HEK293 (cell line): ENCODE measurements around the gene ZFPM1.

Experiments
- CTCF ChIP-seq: fragments of 450-650 bp; formaldehyde crosslinking; IDR thresholded peaks from 2 replicates; pipeline ENCODE4 v1.5.1; 2016; ENCODE audit warnings: missing biosample characterization, missing genetic modification characterization
- KLF9 ChIP-seq: fragments of 450-650 bp; formaldehyde crosslinking; IDR thresholded peaks from 2 replicates; pipeline ENCODE4 v1.5.1; 2016; ENCODE audit warnings: missing biosample characterization, missing genetic modification characterization, low read depth
- PRDM2 ChIP-seq: fragments of 450-650 bp; formaldehyde crosslinking; IDR thresholded peaks from 2 replicates; pipeline ENCODE4 v1.5.1; 2016; ENCODE audit warnings: missing biosample characterization, missing genetic modification characterization, borderline replicate concordance
- REST ChIP-seq: fragments of 450-650 bp; formaldehyde crosslinking; IDR thresholded peaks from 2 replicates; pipeline ENCODE4 v1.5.1; 2016; ENCODE audit warnings: missing biosample characterization, missing genetic modification characterization
- ZNF112 ChIP-seq: fragments of 450-650 bp; formaldehyde crosslinking; IDR thresholded peaks from 2 replicates; pipeline ENCODE4 v1.5.0; 2017; ENCODE audit warnings: missing biosample characterization, missing genetic modification characterization
- ZNF335 ChIP-seq: fragments of 450-650 bp; formaldehyde crosslinking; conservative IDR thresholded peaks from 2 replicates; pipeline ENCODE4 v1.5.1; 2016; ENCODE audit warnings: missing biosample characterization, missing genetic modification characterization
- ZNF549 ChIP-seq: fragments of 450-650 bp; IDR thresholded peaks from 2 replicates; pipeline ENCODE4 v1.5.1; 2018; ENCODE audit warnings: missing biosample characterization, missing genetic modification characterization, mild to moderate bottlenecking, inconsistent platforms, moderate library complexity
- ZNF623 ChIP-seq: fragments of 450-650 bp; formaldehyde crosslinking; IDR thresholded peaks from 2 replicates; pipeline ENCODE4 v1.5.1; 2016; ENCODE audit warnings: missing biosample characterization, missing genetic modification characterization
- ZNF624 ChIP-seq: fragments of 450-650 bp; formaldehyde crosslinking; IDR thresholded peaks from 2 replicates; pipeline ENCODE4 v1.5.1; 2017; ENCODE audit warnings: missing biosample characterization, missing genetic modification characterization
- ZNF777 ChIP-seq: fragments of 450-650 bp; formaldehyde crosslinking; IDR thresholded peaks from 2 replicates; pipeline ENCODE4 v1.5.1; 2017; ENCODE audit warnings: missing biosample characterization, missing genetic modification characterization, borderline replicate concordance
- ZSCAN5A ChIP-seq: fragments of 450-650 bp; formaldehyde crosslinking; IDR thresholded peaks from 2 replicates; pipeline ENCODE4 v1.5.1; 2016; ENCODE audit warnings: missing biosample characterization, missing genetic modification characterization

- no peak for TF ChIP-seq CTCF (tag by site-specific recombination)
- TF ChIP-seq ZNF777: no peak
- TF ChIP-seq REST (tag by site-specific recombination): no peak
- TF ChIP-seq ZNF623 (tag by site-specific recombination): no peak
- no peak for TF ChIP-seq ZNF549 (tag by site-specific recombination)
- no peak for TF ChIP-seq KLF9 (tag by site-specific recombination)
- no peak for TF ChIP-seq PRDM2 (tag by site-specific recombination)
- no peak for TF ChIP-seq ZNF624 (tag by site-specific recombination)
- TF ChIP-seq ZNF335 (tag by site-specific recombination): no peak
- TF ChIP-seq ZNF112: no peak
- TF ChIP-seq ZSCAN5A (tag by site-specific recombination): no peak
These were observed 78.3 kb downstream of the ZFPM1 start for GRCh38 chr16:88531346-88531745.
